GM12874 (cell line): ENCODE data around the gene COA1.

Experiments
- TF ChIP-seq, protein P1 (sequence below): IDR thresholded peaks from 2 replicates; pipeline ENCODE4 v1.5.1; 2011; ENCODE audit warnings: low read depth, mild to moderate bottlenecking, control low read depth, low read length, moderate library complexity; ENCODE audit not compliant: insufficient read depth

COA1 gene

DNA sequence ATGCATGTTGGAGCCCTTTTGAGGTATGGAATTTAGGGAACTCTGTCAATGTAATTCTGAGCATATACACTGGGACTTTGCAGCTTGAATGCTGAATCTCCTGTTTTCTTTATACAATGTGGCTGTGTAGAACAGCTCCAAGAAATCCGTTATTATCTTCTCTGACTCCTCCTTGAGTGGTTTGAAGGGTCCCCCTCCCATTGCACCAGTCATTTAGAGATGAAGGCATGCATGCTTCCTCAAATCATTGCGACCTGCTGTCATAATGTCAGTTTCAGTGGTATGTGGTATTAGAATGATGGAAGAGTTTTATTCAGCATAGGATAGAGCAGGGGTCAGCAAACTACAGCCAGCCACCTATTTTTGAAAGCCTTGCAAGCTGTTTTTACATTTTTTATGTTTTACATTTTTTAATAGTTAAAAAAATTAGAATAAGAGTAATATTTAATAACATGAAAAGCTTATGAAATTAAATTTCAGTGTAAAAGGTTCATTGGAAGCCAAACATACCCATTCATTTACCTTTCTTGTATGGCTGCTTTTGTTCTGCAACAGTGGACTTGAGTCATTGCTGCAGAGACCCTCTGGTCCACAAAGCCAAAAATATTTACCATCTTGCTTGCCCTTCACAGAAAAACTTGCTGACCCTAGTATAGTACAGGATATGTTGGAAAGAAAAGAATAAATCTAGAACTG, 138.3 kb downstream of the COA1 start:
- TF ChIP-seq, protein P1, sequence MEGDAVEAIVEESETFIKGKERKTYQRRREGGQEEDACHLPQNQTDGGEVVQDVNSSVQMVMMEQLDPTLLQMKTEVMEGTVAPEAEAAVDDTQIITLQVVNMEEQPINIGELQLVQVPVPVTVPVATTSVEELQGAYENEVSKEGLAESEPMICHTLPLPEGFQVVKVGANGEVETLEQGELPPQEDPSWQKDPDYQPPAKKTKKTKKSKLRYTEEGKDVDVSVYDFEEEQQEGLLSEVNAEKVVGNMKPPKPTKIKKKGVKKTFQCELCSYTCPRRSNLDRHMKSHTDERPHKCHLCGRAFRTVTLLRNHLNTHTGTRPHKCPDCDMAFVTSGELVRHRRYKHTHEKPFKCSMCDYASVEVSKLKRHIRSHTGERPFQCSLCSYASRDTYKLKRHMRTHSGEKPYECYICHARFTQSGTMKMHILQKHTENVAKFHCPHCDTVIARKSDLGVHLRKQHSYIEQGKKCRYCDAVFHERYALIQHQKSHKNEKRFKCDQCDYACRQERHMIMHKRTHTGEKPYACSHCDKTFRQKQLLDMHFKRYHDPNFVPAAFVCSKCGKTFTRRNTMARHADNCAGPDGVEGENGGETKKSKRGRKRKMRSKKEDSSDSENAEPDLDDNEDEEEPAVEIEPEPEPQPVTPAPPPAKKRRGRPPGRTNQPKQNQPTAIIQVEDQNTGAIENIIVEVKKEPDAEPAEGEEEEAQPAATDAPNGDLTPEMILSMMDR, result no peak

DNA sequence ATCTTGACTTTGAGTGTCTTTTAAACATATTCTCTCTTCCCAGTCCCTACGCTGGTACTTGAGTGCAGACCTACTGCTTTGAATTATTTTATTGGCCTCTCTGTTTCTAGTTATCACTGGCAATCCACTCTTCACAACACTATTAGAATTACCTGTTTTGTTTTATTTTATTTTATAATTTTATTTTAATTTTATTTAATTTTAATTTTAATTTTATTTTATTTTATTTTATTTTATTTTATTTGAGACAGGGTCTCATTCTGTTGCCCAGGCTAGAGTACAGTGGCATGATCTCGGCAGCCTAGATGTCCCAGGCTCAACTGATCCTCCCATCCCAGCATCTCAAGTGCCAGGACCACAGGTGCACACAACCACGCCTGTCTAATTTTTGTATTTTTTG, 139.6 kb downstream of the COA1 start:
- TF ChIP-seq, protein P1, result no peak
